Measurements from ENCODE around the gene WNT6.

WNT6 gene

DNA sequence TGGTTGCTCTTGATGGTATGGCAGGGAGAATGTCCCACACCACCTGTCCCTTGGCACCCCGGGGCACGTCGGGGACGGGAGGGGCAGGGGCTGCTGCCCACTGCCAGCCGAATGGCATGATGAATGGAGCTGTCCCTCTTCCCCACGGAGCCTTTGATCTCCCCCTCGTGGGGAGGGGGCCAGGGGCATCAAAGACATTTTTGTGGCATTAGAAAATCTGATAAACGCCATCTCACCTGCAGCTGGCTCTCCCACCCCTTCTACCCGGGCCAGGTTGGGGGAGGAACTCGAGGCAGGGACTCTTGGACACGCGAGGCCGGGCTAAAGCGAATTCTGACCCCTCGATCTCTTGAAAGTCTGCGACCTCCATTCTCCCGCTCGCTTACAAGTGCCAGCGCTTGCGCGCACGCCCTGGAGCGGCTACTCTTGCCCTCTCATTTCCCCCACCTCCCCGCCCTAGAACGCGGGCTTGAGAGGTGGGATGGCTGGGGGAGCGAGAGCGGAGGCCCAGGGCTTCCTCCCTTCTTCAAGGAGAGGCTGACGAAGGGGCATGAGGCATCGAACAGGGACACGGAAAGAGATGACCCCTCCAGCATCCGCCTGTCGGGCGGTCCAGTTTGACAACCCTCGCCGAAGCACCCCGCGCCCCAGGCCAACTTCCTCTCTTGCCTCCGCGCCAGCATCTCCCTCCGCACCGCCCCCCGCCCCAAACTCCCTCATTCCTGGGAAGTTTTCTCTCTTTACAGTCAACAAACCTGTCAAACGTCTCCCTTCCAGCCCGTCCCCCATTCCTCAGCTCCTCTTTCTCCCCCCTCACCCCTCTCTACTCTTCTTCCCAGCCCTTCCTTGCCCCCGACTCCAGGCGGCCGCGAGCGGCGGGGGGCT is 692 bp upstream of the WNT6 start:
- no peak for DNase-seq

DNA sequence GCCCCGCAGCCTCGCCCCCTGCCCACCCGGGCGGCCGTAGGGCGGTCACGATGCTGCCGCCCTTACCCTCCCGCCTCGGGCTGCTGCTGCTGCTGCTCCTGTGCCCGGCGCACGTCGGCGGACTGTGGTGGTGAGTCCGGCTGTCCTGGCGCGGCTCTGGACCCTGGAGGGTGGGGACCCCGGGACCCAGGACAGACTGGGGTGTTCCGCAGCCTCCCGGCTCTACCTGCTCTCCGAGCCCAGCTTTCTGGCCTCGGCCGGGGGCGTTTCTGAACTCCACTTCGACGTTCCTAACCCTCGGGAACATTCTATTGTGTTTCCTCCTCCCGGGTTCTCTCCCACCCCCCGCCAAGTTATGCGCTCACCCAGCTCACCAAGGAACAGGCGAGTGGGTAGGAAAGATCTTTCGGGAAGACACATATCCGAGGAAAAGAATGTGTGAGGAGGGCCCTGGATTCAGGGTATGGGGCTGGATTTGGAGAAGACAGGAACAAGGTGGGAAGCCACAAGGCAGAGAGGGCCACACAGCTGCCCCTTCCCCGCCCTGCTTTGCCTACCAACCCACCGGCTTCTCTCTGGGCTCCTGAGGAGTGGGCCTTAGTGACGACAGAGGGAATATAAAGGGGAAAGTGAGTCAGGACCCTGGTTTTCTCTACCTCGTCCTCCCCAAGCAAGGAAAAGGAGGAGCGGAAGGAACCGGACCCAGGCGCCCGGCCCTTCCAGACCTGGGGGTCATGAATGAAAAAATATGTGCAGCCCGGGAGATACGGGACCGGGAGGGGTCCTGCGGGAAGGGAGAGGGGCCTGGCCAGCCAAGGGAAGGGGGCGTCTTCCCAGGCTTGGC is 605 bp downstream of the WNT6 start:
- DNase-seq, result no peak

DNA sequence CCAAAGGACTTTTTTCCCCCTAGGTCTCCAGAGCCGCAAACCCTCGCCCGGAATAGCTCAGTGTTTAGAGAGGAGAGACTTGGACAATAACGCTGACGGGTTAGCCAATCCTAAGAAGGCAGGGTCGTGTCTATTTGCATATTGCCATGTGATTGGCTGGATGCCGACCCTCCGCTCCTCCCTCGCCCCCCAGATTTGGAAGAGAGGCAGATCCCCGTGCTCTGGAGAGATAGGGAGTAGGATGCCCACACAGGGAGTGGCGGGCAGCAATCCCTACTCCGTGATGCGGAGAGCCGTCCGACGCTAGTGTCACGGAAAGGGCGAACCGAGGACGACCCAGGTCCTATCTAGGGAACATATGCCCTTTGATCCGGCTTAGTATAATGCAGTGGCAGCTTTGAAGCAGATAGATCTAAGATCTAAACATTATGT is 1.4 kb downstream of the WNT6 start:
- peak; percentile 16 for DNase-seq

GRCh38 chr2:218861645-218862318 is 2.2 kb downstream of the WNT6 start:
- DNase-seq, result no peak

DNA sequence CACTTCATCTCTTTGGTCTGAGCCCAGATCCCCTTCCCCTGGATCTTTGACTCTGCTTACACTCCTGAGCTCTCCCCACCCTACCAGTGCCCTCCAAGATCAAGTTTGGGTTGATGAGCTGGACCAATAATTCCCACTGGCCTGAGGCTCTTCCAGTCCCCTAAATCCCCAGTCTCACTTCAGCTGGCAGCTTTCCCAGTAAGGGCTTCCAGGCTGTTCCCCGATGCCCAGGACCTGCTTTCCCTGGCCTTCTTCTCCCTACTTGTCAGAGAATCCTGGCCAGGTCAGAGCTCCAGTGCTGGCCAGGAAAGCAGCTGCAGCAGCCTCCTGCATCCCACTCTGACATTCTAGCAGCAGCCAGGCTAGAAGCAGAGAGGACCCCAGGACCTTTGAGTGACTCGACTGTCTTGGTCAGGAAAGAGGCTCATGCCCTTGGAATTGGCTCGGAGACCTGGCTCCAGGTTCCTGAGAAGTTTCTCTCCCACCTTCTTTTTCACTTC is 3.5 kb downstream of the WNT6 start:
- DNase-seq, result no peak

- DNase-seq, result no peak
These were observed 5.8 kb downstream of the WNT6 start for GRCh38 chr2:218865396-218865795.

DNA sequence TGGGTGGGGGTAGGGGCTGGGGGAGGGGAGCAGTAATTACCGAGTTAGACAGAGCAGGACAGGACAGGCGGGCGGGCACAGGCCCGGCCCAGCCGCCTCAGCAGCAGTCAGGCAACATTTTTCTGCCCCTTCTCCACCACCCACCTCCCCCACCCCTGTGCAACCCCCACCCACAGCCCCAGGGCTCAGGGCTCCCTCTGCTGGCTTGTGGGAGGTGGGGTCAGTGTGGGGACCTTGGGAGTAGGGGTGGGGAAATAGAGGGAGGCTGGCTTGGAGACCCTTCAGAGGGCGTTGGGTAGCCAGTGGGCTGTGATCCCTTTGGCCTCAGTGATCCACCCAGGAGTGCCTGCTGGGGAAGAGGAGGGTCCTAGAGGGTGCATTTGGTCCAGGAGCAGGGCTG is 6.4 kb downstream of the WNT6 start:
- no peak for DNase-seq

DNA sequence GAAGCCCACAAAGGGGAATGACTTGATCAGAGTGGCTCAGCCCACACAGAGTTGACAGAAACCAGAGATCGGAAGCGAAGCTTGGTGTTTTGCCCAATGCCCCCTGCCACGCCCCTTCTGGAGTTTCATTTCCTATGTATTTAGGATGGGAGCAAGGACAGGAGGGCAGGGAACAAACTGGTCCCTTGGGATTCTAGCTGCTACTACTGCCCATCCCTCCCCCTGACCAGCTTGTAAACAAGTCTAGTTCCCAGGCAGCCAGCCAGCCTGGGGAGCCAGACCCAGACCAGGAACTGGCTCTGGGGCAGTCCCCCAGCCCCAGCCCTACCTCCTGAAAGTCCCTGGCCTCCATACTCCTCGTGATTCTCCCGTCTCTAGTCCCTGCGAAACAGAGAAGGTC is 8.3 kb downstream of the WNT6 start:
- no peak for DNase-seq

DNA sequence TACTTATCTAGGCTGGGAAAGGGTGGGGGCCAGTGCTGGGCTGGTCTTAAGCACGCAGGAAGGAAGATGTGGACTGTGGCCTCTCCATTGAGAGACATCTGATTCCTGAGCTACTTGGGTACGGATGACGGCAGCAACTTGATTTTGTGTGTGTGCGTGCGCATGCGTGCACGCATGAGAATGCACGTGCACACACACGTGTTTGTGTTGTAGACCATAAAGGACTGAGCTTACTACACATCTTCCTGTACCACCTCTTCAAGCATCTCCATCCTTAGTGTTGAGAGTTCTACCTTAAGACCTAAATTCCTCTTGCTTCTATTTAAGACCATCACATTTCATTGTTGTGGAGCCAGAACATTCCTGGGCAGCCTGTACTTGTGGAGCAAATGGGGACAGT is 9.5 kb downstream of the WNT6 start:
- no peak for DNase-seq

GRCh38 chr2:218870984-218871344 is 11.4 kb downstream of the WNT6 start:
- no peak for DNase-seq

- DNase-seq, result no peak
These were observed 12.0 kb downstream of the WNT6 start for GRCh38 chr2:218871345-218872302.

DNA sequence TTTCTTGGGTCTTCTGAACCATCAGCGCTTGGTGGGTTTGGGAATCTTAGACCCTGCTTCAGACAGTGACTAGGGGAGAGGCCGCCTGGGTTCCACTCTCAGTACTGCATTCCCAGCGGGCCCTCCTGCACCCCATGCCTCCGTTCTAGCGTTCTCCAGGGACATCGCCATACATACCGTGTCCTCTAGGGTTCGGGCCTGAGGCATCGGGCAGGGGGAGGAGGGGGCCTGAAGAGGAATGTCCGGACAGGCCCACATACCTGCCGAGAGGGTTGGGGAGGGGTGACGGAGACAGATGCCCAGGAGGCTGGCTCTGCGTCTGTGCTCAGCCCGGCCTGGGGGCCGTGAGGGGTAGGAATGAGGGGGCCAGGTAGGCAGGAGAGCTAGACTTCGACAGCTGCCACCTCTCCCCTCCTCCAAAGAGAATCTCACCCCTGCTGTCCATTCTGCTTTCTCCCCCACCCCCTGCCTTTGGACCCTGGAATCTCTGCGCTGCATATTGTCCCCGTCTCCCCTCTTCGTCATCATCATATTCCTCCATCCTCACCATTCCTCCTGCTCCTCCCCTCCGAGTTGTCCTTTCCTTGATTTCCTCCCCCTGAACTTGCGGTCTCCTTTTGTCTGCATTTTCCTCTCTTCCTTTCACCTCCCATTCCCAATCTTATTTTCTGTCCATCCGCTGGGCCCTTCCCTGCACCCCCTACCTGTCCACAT is 13.2 kb downstream of the WNT6 start:
- DNase-seq, result no peak

- DNase-seq, result no peak
These were observed 14.0 kb downstream of the WNT6 start for GRCh38 chr2:218873359-218874194.

GRCh38 chr2:218875692-218876246 is 16.2 kb downstream of the WNT6 start:
- no peak for DNase-seq

DNA sequence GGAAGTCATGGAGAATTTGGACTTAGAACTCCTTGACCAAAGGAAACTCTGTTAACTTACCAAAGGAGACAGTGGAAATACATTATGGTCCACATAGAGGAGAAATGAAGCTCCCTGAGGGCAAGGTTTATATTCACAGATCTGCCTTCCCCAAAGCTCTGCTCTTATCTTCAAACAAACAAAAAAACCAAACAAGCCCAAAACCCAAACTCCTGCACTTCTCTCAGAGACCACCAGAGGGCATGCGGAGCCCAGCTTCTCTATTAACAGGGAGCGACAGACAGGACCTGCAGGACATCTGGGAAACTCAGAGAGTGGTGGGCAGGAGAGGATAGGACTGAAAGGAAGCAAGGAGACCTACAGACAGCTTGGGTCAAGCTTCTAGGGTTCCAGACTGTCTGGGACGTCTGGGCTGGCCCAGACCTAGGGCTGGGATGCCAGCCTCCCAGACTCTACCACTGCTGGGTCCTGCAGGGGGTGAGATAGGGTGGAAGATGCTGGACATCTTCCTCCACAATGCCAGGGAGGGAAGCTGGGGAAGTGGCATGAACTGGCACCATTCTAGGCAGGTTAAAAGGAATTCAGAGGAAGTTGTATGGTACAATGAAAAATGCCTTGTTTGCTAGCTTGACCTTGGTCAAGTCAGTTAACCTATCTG is 17.1 kb downstream of the WNT6 start:
- no peak for DNase-seq

- DNase-seq, result no peak
These were observed 17.7 kb downstream of the WNT6 start for GRCh38 chr2:218877331-218877730.

- DNase-seq, result no peak
These were observed 18.3 kb downstream of the WNT6 start for GRCh38 chr2:218877891-218878290.

DNA sequence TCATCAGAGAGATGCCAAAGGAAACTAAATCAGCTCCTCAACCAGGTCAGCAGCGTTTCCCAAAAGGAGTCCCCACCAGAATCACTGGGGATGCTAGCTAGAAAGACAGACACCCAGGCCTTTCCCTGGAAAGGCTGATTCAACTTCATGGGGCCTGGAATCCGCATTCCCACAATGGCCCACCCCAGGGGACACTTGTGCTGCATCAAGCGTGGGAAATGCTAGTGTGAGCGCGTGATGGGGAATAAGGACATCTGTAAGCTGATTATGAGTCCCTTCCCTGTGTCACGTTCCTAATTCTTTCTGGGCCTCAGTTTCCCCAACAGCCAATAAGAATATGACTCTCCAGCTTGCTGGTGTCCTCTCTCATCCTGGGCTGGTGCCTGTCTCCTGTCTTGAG is 18.9 kb downstream of the WNT6 start:
- DNase-seq, result no peak

- no peak for DNase-seq
These were observed 19.5 kb downstream of the WNT6 start for GRCh38 chr2:218878926-218879761.
